NOMO-1 (cell line): Measurements from ENCODE around the gene PARVB.

ENCODE experiments used
- DNase-seq, 2 experiments: peaks; one replicate each; lab custom pipeline; 2025; ENCODE audit not compliant: unreplicated experiment in 2 of 2; lab: John Stamatoyannopoulos, UW

Gene PARVB

DNA sequence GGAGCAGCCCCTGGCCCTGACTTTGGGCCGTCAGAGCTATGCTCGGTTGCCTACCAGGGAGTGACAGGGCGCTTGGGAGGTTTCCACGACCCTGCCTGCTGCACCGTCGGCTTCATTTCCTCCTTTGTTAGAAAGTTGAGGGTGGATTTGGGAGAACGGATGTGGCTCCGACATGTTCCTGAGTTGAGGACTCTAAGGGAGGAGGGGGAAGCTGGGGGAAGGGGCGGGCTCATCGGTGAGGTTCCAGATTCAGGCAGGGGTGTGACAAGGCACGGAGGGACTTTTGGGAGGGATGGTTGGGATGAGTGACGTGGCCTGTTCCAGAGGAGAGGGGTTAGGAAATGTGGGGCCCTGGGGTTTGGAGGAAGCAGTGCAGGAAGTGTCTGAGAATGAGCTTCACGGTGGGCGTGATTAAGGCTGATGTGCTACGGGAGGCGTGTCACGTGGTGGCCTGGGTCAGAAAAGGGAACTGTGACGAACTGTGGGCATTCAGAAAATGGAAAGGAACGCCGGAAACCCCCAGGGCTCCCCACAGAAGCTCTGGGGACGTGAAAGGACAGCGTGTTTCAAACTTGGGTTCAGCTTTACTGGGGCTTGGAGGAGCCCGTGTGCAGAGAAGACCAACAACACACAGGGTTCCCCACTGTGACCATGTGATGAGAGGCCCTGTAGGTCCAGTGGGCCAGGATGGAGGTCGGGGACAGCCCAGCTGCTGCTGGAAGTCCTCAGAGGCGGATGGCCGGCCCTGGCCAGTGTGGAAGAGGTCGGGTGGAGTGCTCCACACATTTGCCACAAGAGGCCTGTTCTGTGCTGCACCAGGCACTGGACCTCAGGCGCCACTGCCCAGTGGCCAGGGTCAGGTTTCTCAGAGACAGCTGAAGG is 2.8 kb downstream of the PARVB start:
- DNase-seq: peak; percentile 79 to 88

DNA sequence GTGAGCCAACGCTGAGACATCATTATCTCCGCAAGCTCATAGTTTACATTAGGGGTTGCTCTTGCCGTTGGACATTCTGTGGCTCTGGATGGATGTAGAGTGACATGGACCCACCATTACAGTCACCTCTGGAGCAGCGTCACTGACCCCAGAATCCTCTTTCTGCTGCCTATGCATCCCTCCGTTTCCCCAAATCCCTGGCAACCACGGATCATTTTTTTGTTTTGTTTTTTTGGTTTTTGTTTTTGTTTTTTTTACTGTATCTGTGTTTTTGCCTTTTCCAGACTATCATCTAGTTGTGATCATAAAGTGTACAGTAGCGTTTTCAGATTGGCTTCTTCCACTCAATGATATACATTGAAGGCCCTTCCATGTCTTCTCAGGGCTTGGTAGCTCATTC is 4.0 kb downstream of the PARVB start:
- DNase-seq: no peak

DNA sequence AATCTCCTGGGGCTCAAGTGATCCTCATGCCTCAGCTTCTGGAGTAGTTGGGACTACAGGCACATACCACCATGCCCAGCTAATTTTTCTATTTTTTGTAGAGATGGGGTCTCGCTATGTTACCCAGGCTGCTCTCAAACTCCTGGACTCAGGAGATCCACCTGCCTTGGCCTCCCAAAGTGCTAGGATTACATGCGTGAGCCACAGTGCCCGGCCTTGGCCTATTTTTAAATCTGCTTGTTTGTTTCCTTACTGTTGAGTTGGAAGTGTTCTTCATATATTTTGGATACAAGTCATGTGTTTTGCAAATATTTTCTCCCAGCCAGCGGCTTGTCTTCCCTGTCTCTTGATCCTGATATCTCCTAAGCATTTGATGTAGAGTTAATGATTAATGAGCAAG is 5.0 kb downstream of the PARVB start:
- DNase-seq: no peak

DNA sequence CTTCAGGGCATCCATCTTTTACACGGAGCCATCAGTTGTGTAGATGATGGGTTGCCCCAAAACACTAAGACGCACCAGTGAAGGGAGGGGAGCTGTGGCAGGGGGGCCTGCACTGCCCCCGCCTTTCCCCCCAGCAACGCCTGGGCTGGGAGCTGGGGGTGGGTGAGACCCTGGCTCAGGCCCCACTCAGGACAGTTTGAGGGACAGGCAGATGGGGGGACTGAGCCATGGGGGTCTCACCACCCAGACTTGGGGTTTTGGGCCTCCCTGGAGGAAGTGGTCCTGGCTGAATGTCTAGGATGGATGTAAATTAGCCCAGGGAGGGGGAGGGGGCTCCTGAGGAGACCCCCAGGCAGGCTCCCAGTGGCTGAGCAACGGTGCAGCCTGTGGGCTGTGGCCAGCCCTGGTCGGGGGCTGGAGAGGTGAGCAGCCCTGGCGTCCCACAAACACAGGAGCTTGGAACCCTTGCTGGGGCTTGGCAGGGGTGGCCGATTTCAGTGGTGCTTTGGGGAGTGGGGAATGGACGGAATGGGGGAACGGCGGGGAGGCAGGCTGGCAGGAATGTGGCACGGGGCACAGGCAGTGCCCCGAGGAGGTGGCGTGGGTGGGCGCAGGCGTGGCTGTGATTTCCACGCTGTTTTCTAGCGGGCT is 6.1 kb downstream of the PARVB start:
- no peak for DNase-seq

DNA sequence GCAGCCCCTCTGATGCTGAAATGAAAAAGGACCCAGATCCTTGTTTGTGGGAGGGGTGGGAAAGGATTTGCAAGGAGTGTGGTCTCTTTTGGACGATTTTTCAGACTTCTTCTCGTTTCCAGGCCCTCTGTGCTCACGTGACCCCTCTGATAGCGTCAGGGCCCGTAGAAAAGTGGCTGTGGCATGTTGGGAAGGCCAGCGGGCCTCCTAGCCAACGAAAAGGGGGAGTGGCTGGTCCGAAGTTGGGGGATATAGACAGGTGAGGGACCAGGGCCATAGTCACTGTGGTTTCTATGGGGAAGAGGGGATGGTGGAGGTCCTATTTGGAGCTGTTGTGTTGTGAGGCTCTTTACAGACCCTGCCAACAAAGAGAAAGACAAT is 6.6 kb downstream of the PARVB start:
- no peak for DNase-seq

DNA sequence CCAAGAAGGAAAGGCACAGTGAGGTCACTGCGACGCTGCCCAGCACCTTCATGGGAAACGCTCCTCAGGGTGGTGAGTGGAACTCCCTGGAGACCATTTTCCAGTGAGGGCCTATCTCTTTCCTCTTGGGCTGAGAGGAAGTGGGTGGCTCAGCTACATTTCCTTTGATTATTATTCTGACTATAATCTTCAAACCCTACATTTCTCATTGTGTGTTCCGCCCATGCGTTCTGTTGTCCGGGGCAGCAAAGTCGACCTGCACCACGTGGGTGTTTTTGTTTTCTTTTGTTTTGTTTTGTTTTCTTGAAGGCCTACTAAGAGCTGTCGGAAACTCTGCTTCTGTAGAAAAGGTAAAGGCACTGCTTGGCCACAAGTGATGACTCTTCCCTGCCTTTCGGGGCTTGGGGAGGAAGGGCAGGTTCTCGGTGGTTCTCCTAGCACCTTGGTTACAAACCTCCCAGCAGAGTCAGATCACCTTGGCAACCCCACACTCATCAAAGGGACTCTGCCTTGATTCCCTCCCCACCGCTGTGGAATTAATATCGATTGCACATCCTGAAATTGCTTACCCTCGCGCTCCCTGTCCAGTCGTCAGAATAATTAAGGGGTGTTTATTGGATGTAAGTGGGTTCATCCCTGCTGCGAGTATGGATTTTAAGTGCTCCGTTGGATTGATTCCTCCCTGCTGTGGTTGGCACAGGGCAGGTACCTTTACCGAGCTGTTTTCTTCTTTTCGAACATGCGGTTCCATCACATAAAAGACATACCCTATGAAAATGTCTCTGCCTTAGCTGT is 7.3 kb downstream of the PARVB start:
- no peak for DNase-seq

DNA sequence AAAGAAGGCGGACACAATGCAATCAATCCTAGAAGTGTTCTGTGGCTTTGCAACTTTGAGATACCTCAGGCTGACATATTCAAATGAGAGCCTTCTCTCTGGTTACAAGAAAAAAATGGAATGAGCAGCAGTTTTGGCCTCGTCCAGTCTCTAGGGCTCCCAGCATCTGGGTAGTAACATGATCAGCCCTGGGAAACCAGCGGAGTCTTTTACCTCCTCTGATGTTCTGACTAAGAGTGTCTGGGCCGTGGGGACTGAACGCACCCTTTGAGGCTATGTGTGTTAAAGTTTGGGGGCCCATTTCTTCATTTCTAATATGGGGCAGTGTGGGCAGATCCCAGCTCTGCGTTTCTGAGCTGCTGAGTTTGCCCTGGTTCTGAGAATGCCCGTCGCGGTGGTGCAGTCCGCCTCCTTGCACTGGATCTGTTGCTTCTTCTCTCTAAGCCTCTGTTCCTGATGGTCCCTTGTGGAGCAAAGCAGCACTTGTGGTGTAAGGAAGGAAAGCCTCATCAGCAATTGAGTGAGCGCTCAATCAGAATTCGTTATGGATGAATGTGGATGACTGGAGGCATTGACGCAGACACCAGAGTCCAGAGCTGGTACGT is 8.1 kb downstream of the PARVB start:
- no peak for DNase-seq

DNA sequence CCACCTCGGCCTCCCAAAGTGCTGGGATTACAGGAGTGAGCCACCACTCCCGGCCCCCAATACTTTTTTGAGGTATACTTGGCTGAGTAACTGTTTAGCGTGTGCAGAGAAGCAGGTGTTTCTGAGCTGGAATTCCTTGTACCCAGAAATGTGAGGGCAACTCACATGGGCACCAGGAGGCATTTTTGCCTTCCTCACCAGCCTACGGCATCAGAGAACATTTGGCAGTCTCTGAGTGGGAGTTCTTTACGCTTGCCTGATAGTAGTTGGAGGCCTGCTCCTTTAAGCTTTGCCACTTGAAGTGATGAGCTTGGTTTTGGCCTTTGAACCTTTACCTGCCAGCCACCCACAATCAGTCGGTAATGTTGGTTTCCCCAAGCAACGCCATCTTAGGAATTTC is 9.2 kb downstream of the PARVB start:
- no peak for DNase-seq

DNA sequence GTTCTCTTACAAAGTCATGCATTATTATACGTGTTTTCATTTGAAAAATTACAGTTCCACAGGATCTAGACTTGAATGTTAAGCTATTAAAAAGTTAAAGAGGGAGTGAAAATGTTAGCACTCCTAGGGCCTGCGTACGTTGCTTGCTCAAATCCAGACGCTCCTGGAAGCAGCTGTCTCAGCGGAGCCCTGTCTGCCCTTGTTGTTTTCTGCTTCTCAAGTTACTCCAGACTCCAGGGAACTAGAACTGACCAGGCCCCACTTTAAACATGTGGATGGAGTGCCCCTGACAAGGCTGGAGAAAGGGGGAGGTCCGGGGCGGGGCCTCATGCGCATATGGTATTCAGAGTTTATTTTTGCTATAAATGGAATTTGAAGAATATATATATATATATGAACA is 9.6 kb downstream of the PARVB start:
- no peak for DNase-seq

DNA sequence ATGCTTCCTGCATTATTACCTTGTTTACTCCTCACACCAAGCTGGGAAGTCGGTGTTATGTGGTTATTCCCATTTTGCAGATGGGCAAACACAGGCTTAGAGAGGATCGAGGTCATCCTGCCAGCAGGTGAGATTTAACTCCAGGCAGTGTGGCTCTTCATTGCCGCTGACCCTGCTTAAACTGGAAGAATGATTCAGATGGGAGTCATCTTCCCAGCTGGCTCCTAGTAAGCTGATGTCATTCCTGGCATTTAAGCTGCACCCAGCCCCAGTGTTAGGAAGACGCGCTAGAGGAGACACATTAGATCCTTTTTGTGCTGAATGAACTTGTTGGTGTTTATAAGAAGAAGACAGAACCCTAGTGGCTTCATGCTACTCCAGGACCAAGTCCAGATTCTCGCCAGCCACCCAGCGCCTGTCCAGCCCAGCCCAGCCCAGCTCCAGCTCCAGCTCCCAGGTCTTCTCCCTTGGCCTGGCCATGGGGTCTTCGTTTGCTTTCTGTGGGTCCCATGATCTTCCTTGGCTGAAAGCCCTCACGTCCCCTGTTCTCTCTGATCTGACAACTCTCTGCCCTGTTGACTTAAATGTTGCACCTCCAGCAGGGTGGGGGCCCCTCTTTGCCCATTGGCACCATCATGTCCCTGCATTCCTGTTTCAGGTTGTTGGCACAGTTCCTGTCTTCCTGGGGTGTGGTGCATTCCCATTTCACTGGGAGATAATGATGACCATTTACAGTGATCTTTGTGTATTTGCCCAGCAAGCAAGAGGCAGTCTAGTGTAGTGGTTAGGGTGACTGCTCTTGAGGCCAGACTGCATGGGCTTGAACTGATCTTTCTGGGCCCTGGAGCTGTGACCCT is 13.6 kb downstream of the PARVB start:
- DNase-seq: no peak

DNA sequence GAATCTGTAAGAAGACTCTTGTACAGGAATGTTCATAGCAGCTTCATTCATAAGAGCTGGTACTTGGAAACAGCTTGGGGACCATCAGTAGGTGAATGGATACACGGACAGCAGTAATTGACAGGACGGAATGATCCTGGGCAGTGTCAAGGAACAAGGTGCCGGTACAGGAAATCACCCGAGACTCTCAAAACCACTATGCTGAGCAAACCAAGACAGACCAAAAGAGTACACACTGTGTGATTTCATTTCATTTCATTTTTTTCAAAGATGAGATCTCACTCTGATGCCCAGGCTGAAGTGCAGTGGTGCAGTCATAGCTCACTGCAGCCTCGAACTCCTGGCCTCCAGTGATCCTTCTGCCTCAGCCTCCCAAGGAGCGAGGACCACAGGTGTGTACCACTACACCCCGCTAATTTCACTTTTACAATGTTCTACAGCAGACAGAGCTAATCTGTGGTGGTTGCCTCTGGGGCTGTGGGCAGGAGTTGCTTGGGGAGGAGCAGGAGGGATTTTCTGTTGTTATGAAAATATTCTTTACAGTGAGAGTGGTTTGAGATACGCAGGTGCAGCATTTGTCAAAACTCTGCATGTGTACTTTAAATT is 15.6 kb downstream of the PARVB start:
- no peak for DNase-seq

DNA sequence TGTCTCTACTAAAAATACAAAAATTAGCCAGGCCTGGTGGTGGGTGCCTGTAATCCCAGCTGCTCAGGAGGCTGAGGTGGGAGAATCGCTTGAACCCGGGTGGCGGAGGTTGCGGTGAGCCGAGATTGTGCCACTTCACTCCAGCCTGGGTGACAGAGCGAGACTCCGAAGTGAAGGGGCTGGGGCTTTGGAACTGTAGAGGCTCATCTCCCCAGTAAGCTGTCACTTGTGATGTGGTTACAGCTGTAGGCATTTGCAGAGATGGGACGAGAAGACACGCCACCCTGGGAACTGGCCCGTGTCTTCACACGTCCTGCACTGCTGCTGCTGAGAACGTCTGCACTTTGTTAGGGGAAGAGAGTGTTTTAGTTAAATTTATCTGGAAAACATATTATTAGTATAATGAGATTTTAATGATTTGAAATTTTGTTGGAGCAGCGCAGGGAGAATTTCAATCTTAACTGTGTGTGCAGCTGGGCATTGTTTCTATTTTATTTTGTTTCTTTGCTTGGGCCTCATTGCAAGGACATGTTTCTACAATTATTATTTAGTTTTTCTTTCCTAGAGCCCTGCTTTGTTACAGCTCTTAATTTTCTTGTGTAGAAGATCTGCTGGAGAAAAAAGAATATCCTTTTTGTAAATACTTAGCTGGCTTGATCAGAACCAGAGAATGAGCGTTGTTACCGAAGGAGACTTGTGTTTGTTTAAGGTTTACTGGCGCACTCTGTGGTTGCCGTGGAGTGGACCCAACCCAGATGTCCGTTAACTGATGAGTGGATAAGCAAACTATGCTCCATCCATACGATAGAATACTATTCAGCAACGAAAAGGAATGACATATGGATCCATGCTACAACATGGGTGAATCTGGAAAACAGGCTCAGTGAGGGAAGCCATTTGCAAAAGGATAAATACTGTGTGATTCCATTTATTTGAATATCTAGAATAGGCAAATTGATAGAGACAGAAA is 18.4 kb downstream of the PARVB start:
- DNase-seq: no peak

DNA sequence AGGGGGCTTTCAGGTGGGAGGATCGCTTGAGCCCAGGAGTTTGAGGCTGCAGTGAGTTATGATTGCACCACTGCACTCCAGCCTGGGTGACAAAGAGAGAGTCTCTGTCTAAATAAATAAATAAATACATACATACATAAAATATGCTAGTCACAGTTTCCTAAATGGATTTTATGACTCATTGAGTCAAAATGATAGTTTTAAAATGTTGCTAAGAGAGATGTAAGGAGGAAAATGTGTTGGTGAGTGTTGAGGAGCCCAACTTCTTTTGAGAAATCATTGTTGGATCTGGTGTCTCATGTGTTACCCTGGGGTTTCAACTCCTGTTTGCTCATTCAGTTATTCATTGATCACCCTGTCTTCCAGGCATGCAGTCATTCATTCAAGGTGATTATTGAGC is 21.0 kb downstream of the PARVB start:
- DNase-seq: no peak

DNA sequence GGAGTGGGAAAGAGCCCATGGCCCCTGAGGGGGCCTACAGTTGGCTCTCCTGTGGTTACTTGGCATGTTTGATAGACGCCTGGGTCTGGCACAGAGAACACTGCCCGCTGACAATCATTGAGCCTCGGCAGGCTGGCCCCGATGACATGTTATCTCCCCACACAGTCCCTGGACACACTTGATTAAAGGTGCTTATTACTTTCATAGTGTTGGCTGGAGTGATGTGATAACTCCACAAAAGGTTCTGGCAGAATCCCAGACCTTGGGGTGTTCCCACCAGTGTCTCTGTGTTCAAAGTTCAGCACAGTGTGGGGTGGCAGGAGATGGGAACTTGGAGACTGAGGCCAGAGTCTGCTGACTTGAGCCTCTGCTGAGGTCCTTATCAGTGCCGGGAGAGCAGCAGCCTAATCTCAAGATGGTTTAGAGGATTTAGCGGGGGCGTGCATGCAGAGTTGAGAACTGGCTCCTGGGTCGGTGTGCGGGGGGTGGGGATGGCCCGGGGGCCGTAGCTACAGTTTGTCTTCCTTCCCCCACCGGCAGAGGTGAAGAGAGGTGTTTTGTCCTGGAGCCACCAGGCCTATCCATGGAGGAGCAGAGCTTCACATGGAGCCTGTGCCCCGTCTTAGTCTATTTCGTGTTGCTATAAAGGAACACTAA is 22.5 kb downstream of the PARVB start:
- no peak for DNase-seq

DNA sequence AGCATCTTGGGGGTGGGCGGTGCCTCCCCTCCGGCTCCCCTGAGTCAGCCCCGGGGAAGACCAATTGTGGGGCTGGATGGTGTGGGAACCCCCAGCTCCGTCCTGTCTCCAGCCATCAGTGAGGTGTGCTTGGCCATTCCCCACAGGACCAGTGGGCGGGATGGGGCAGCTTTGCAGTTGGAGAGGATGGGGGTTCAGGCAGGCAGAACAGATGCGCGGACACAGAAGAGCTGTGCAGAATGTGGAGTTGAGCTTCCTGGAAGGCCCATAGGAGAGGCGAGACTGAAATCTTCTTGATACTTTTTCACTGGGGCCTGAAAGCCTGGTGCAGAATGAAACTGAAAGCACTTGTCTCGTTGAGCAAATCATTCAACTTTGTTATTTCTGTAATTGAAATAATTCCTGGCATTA is 23.8 kb downstream of the PARVB start:
- no peak for DNase-seq

DNA sequence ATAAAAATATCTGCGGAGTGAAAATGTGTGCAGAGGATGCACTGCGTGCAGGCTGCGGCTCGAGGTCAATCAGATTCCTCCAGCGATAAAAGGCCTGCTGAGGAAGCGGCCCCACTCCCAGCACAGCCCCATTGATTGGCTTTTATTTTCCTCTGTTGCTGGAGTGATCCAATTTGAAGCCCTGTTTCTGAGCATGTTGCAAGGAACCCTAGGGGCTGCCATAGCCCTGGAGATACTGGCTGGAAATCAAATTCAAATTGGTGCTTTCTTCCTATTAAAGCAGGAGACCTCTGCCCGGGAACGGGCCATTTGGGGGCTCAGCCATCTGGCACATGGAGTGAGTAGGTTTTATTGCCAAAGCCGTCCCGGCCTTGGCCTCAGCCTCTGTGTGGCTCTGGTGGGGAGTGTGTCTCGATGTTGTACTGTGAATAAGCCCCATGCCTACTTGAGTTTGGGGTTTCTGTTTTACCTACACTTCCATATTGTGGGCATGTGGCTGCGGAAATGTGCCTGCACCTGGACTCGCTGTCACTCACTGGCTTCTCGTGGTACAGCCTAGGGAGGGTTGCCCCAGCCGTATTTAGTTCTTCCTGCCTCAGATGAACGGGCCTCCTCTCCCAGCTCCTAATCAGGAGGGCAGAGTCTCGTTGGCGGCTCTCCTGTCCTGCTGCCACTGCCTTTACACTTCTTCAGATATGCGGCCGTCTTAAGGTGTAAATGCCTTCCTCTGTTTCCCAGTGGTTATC is 25.6 kb downstream of the PARVB start:
- DNase-seq: no peak

DNA sequence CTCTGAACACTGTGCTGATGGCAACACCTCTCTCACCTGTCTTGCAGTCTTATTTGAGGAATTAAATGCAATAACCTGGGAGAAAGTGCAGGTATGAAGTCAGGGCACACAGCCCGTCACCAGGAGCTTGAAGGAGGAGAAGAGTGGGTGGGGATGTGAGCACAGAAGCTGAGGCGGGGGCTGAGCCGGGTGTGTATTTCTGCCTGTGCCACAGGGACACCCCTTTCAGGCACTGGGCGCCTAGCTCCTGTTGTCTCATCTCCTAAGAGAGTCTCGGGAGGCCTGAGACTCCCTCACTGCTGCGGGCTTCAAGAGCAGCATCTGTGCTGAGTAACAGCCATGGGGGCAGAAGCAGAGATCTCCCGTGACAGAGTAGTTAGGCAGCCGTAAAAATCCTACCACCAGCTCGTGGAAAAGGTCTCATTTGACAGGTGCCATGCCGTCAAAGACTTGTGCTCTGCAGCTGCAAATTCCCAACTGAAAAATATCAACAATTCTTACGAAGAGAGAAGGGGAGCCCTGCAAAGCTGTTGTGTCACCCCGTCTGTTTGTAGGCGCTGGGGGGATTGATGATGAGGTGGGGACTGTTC is 26.8 kb downstream of the PARVB start:
- no peak for DNase-seq
